Lower lobe of right lung (tissue), 2 donors: ENCODE measurements around the gene SDK1. TPM values are rescaled to one million over a fixed set of nuclear protein-coding genes. Genes with fewer than 3 reads are reported as not detected.
A peak's percentile ranks its signal among the peaks of the same experiment; 100 is the strongest.

Source experiments
- ATAC-seq, 2 donors: fragments of 200-7000 bp; cut with Tn5 transposase; one replicate each; pipeline ENCODE4 v1.9.1; 2020 to 2022; ENCODE audit warnings: mild to moderate bottlenecking in 2 of 2, moderate library complexity in 2 of 2
- DNase-seq: peaks from one replicate; pipeline ENCODE4 v3.0.0-alpha.2; 2020
- H3K27ac ChIP-seq: fragments of 200-600 bp; one replicate; pipeline ENCODE4 v1.8.0; 2022
- H3K27me3 ChIP-seq: fragments of 200-600 bp; one replicate; pipeline ENCODE4 v1.8.0; 2022; ENCODE audit warnings: low read depth
- H3K36me3 ChIP-seq: fragments of 200-600 bp; one replicate; pipeline ENCODE4 v1.8.0; 2022; ENCODE audit warnings: mild to moderate bottlenecking
- H3K4me1 ChIP-seq: fragments of 200-600 bp; one replicate; pipeline ENCODE4 v1.8.0; 2022
- H3K4me3 ChIP-seq: fragments of 200-600 bp; one replicate; pipeline ENCODE4 v1.8.0; 2022; ENCODE audit warnings: mild to moderate bottlenecking
- H3K9me3 ChIP-seq: fragments of 200-600 bp; one replicate; pipeline ENCODE4 v1.8.0; 2022
- intact Hi-C: fragments of 100-400 bp; cut with DNase I; formaldehyde crosslinking; loops from one replicate; pipeline ENCODE4 v1.11.0; 2022
- total RNA-seq: library from RNA; stranded (reverse); fragmentation: NEBNext Ultra II Directional; extraction: Animal tissue kit (Norgen Biotek cat#: 25700); gene quantifications from one replicate; pipeline ENCODE4 v1.2.1, GENCODE V29; 2021
- TF ChIP-seq, protein P1 (sequence below): fragments of 200-600 bp; IDR thresholded peaks from one replicate; pipeline ENCODE4 v1.8.0; 2022; ENCODE audit warnings: antibody characterized with exemption, mild to moderate bottlenecking
- donor health status: DM: no; HTN: yes; CAD: no; lungs with severe emphysema.

SDK1 gene
- total RNA-seq, 1 donor from 2014 or later = 10.0 TPM

DNA sequence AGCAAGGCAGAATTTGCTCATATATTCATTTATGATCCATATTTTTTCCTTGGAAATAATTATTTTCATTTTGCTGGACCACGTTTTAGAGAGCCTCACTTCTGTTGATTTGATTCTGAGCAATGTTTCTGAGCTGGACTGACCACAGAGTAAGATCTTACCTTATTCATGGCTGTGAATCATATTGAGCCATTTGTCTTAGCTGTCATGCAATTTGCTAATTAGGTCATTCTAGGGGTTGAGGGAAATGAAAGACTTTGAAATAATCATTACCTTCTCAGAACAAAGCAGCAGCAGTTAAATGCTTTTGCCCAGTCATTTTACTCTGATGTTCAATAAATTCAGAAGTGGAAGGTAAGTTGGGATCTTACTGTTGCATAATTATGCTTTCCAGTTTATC lies 251.4 kb downstream of the SDK1 start:
- no peak for DNase-seq
- Histone ChIP-seq H3K9me3 (no peaks in the 10 kb centered on the region), H3K36me3 (no peaks in the 10 kb centered on the region), H3K4me3 (no peak overlapping the region), H3K27me3 (no peaks in the 10 kb centered on the region), H3K4me1 (no peaks in the 10 kb centered on the region), H3K27ac (no peak overlapping the region)
- no peak for ATAC-seq
- intact Hi-C loops = no loop called here
- TF ChIP-seq, protein P1, sequence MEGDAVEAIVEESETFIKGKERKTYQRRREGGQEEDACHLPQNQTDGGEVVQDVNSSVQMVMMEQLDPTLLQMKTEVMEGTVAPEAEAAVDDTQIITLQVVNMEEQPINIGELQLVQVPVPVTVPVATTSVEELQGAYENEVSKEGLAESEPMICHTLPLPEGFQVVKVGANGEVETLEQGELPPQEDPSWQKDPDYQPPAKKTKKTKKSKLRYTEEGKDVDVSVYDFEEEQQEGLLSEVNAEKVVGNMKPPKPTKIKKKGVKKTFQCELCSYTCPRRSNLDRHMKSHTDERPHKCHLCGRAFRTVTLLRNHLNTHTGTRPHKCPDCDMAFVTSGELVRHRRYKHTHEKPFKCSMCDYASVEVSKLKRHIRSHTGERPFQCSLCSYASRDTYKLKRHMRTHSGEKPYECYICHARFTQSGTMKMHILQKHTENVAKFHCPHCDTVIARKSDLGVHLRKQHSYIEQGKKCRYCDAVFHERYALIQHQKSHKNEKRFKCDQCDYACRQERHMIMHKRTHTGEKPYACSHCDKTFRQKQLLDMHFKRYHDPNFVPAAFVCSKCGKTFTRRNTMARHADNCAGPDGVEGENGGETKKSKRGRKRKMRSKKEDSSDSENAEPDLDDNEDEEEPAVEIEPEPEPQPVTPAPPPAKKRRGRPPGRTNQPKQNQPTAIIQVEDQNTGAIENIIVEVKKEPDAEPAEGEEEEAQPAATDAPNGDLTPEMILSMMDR = no peak

DNA sequence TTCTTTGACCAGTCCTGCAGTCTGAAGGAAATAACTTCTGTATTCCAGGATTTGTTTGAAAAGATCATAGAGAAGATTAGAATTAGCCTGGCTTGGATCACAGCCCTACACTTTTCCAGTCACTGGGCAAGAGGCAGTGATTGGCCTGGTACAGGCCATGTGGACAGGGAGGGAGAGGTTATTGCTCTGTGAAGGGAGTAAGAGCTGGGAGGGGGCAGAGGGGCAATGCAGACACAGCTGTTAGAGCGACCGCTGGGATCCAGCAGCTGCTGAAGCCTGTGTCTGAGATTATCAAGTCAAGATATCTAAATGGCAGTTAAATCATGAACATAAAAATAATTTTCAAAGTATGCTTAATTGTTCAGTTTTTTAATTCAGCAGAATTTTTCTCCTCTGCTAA lies 257.3 kb downstream of the SDK1 start:
- no peak overlapping the region for H3K27ac ChIP-seq
- H3K27me3 ChIP-seq = no peaks in the 10 kb centered on the region
- H3K36me3 ChIP-seq = no peaks in the 10 kb centered on the region
- intact Hi-C loops = no loop called here
- TF ChIP-seq, protein P1 = no peak
- no peak for DNase-seq
- H3K9me3 ChIP-seq = no peaks in the 10 kb centered on the region
- ATAC-seq = peak in 1 of 2 donors; percentile 52
- H3K4me1 ChIP-seq = peaks cover 17% of the 10 kb centered on the region
- H3K4me3 ChIP-seq = no peak overlapping the region

DNA sequence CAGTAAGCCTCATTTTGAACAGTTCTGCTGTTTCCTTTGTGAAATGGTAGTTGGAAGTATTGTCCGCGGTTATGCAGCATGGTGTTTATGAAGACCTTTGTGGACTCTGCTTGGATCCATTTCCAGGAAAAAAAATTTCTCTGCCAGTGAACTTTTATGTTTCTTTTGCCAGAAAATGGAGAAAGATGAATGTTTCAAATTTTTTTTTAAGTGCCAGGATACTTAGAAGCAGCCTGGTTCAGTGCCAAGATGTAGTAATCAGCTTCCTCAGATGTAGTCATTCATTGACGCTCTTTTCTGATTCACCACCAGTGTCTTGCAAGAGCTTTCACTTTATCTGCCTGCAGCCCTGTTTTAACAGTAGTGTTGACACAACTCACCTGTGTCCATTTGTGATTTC lies 258.2 kb downstream of the SDK1 start:
- Histone ChIP-seq H3K9me3 (no peaks in the 10 kb centered on the region), H3K27ac (no peak overlapping the region), H3K36me3 (no peaks in the 10 kb centered on the region), H3K4me1 (peaks cover 17% of the 10 kb centered on the region), H3K27me3 (no peaks in the 10 kb centered on the region), H3K4me3 (no peak overlapping the region)
- TF ChIP-seq, protein P1 = no peak
- DNase-seq (no peak), ATAC-seq (peak in 1 of 2 donors; percentile 64)
- intact Hi-C loops = no loop called here

DNA sequence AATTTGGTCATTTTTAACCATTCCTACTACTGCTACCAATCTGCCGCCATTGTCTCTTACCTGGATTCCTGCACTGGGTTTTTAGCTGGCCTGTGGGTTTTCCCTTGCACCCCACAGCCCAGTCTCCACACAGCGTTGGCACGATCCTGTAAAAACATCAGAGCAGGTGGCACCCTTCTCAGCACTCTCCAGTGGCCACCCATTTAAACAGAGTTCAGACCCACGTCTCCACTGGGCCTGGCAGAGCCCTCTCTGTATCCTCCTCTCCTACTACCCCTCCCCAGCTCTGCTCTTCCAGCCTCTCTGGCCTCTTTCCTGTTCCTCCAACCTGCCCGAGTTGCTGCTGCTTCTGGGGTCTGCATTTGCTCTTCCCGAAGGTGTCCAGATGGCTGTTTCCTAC lies 259.4 kb downstream of the SDK1 start:
- Histone ChIP-seq H3K4me3 (no peak overlapping the region), H3K27ac (no peak overlapping the region), H3K27me3 (no peaks in the 10 kb centered on the region), H3K4me1 (peaks cover 17% of the 10 kb centered on the region), H3K9me3 (no peaks in the 10 kb centered on the region), H3K36me3 (no peaks in the 10 kb centered on the region)
- DNase-seq (no peak), ATAC-seq (no peak)
- intact Hi-C loops = no loop called here
- TF ChIP-seq, protein P1 = no peak

DNA sequence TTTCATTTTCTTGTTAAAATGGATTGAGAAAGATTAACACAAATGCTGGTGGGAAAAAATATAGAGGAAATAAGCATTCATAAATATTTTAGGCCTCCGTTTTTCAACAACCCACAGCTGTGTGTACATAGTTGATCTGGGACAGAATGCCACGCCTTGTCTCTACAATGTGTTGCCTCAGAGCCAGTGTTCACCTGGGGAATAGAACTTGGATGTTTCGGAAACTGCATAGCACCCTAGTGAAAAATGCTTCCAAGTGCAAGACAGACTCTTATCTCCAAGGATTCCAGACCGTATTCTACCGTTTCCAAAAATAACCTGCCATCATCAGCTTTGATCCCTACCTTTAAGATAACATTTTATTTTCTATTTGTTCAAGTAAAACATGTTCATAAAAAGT lies 260.9 kb downstream of the SDK1 start:
- Histone ChIP-seq H3K27me3 (no peaks in the 10 kb centered on the region), H3K36me3 (no peaks in the 10 kb centered on the region), H3K4me1 (peaks cover 17% of the 10 kb centered on the region), H3K9me3 (no peaks in the 10 kb centered on the region), H3K4me3 (no peak overlapping the region), H3K27ac (no peak overlapping the region)
- TF ChIP-seq, protein P1 = no peak
- intact Hi-C loops = no loop called here
- ATAC-seq (peak; percentile 70), DNase-seq (no peak)

DNA sequence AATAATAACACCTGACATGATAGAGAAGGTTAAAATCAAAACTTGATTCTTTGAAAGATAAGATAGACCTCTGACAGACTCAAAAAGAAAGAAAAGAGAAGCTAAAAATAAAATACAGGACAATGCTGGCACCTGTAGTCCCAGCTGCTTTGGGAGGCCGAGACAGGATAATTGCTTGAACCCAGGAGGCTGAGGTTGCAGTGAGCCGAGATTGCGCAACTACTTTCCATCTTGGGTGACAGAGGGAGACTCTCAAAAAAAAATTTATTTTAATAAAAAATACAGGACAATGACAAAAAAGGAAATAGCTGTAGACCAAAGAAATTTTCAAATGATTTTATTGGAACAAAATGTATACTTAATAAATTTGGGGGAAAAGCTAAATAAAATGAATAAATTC lies 263.2 kb downstream of the SDK1 start:
- H3K9me3 ChIP-seq = no peaks in the 10 kb centered on the region
- TF ChIP-seq, protein P1 = no peak
- intact Hi-C loops = no loop called here
- H3K4me3 ChIP-seq = no peak overlapping the region
- no peak for ATAC-seq
- no peak overlapping the region for H3K27ac ChIP-seq
- peaks cover 5% of the 10 kb centered on the region for H3K4me1 ChIP-seq
- H3K27me3 ChIP-seq = no peaks in the 10 kb centered on the region
- DNase-seq = no peak
- no peaks in the 10 kb centered on the region for H3K36me3 ChIP-seq
